Measurements from ENCODE around the gene KLHDC1. TPM values are rescaled to one million over a fixed set of nuclear protein-coding genes. Genes with fewer than 3 reads are reported as not detected.
"Not testable (repeated sequence)": the region's sequence is repeated elsewhere in the genome, so short reads cannot be mapped to it uniquely, and the experiment has no call there.

KLHDC1 gene
- total RNA-seq, 1 donor from 2014 or later: 1.1 TPM

DNA sequence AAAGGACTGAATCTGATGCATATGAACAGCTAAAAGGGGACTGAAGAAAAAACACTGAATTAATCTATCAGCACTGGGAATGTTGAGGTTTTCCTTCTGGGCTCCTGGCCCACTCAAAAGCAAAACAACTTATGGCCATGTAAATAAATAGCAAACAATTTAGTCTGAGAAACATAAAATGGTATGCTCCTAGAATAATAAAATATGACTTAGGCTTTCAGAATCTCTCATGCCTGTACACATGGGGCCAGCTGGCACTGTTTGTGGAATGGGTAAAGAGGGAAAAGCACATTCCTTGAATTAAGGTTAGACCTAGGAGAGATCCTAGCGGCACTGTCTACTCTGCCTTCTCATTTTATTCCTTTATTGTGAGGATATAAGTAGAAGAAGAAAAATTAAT lies 81.2 kb downstream of the KLHDC1 start:
- Histone ChIP-seq H3K36me3 (ENCODE audit: control insufficient read depth, insufficient read depth, low read length) (peaks cover 3% of the 10 kb centered on the region), H3K27me3 (ENCODE audit: control insufficient read depth, insufficient read depth, low read length) (no peaks in the 10 kb centered on the region), H3K4me3 (ENCODE audit: low read depth, low read length) (no peak overlapping the region)
- FAIRE-seq (no peak), DNase-seq (ENCODE audit: low read depth) (no peak)
- TF ChIP-seq, protein P1, sequence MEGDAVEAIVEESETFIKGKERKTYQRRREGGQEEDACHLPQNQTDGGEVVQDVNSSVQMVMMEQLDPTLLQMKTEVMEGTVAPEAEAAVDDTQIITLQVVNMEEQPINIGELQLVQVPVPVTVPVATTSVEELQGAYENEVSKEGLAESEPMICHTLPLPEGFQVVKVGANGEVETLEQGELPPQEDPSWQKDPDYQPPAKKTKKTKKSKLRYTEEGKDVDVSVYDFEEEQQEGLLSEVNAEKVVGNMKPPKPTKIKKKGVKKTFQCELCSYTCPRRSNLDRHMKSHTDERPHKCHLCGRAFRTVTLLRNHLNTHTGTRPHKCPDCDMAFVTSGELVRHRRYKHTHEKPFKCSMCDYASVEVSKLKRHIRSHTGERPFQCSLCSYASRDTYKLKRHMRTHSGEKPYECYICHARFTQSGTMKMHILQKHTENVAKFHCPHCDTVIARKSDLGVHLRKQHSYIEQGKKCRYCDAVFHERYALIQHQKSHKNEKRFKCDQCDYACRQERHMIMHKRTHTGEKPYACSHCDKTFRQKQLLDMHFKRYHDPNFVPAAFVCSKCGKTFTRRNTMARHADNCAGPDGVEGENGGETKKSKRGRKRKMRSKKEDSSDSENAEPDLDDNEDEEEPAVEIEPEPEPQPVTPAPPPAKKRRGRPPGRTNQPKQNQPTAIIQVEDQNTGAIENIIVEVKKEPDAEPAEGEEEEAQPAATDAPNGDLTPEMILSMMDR (IDR thresholded peaks at IDR 0.05; ENCODE audit: insufficient read depth, low read length, severe bottlenecking): no peak

DNA sequence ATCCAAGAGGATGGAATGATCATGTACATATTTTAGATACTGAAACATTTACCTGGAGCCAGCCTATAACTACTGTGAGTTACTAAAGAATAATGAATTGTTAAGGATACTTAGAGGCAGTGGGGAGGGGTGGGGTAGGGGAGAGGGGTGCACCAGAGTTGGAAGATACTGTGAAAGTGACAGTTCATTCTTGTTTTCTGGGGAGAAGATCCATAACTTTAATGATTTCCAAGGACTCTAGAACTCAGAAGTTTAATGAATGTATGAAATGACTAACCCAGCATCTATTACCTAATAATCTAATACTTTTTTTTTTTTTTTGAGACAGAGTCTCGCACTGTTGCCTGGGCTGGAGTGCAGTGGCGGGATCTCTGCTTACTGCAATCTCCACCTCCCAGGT lies 85.5 kb downstream of the KLHDC1 start:
- Histone ChIP-seq H3K27me3 (ENCODE audit: control insufficient read depth, insufficient read depth, low read length) (no peaks in the 10 kb centered on the region), H3K36me3 (ENCODE audit: control insufficient read depth, insufficient read depth, low read length) (peaks cover 13% of the 10 kb centered on the region), H3K4me3 (ENCODE audit: low read depth, low read length) (no peak overlapping the region)
- DNase-seq (ENCODE audit: low read depth) (no peak), FAIRE-seq (no peak)
- TF ChIP-seq, protein P1 (IDR thresholded peaks at IDR 0.05; ENCODE audit: insufficient read depth, low read length, severe bottlenecking): no peak

DNA sequence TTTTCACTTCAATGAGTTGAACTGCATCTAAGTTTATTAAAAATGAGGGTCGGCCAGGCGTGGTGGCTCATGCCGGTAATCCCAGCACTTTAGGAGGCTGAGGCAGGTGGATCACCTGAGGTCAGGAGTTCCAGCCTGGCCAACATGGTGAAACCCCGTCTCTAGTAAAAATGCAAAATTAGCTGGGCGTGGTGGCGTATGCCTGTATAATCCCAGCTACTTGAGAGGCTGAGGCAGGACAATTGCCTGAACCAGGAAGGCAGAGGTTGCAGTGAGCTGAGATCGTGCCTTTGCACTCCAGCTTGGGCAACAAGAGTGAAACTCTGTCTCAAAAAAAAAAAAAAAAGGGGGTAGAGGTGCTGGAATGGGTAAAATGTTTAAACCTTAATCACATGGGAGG lies 88.1 kb downstream of the KLHDC1 start:
- DNase-seq (ENCODE audit: low read depth); H3K4me3 ChIP-seq (ENCODE audit: low read depth, low read length); FAIRE-seq; H3K27me3 ChIP-seq (ENCODE audit: control insufficient read depth, insufficient read depth, low read length): not testable (repeated sequence)
- peaks cover 17% of the 10 kb centered on the region for H3K36me3 ChIP-seq (ENCODE audit: control insufficient read depth, insufficient read depth, low read length)

DNA sequence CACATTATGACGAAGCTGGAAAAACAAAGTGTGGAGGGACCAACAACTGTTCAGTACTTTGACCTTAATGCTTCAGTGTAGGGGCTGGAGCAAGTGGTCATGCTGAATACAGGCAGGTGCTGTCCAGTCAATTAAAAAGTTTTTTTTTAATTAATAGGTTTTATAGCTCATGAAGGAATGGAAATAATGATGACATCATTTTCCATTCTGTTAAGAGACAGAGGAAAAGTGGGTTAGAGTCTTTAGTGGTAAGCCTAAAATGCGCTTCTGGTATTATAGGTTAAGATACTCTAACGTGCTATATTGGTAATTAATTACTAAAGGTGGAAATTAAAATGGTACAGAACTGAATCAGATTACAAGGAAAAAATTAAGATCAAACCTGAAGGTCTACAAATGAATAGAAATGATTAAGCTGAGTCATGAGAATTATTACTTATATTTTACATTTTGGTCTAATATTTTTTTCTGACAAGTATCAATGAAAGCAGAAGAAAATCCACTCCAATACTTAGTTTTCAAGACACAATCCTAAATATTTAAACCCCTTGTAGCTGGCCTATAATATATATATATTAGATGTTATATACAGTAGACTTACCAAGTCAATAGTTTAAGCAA lies 90.6 kb downstream of the KLHDC1 start:
- FAIRE-seq (no peak), DNase-seq (ENCODE audit: low read depth) (no peak)
- H3K4me3 ChIP-seq (ENCODE audit: low read depth, low read length): no peak overlapping the region
- no peaks in the 10 kb centered on the region for H3K27me3 ChIP-seq (ENCODE audit: control insufficient read depth, insufficient read depth, low read length)
- H3K36me3 ChIP-seq (ENCODE audit: control insufficient read depth, insufficient read depth, low read length): peaks cover 23% of the 10 kb centered on the region
- TF ChIP-seq, protein P1 (IDR thresholded peaks at IDR 0.05; ENCODE audit: insufficient read depth, low read length, severe bottlenecking): no peak

DNA sequence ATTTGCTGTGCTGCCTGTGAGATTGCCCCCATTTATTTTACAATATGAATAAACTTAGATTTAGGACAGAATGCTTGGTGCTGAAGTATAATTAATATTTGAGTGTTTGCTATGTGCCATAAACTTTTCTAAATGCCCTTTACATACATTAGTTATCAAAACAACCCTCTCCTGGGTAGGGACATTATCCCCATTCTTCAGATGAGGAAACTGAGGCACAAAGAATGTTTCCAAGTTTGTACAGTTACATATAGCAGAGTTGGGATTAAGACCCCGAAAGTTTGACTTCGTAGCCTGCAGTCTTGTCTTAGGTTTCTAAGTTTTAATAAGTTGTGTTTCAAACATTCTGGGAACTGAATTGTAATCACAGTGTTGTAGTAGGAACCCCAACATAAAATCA lies 93.4 kb downstream of the KLHDC1 start:
- TF ChIP-seq, protein P1 (IDR thresholded peaks at IDR 0.05; ENCODE audit: insufficient read depth, low read length, severe bottlenecking): no peak
- DNase-seq (ENCODE audit: low read depth) (no peak), FAIRE-seq (no peak)
- Histone ChIP-seq H3K36me3 (ENCODE audit: control insufficient read depth, insufficient read depth, low read length) (peaks cover 21% of the 10 kb centered on the region), H3K4me3 (ENCODE audit: low read depth, low read length) (no peak overlapping the region), H3K27me3 (ENCODE audit: control insufficient read depth, insufficient read depth, low read length) (no peaks in the 10 kb centered on the region)

DNA sequence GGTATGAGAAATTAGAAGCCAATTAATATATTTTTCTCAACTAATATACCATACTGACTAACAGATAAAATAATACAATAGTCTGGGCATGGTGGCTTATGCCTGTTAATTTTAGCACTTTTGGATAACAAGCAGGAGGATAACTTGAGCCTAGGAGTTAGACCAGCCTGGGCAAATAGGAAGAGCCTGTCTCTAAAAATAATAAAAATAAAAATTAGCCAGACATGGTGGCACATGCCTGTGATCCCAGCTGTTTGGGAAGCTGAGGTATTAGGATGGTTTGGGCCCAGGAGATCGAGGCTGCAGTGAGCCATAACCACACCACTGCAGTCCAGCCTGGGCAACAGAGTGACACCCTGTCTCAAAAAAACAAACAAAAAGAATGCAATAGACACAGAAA lies 99.7 kb downstream of the KLHDC1 start:
- Histone ChIP-seq H3K4me3 (ENCODE audit: low read depth, low read length) (no peak overlapping the region), H3K27me3 (ENCODE audit: control insufficient read depth, insufficient read depth, low read length) (no peaks in the 10 kb centered on the region), H3K36me3 (ENCODE audit: control insufficient read depth, insufficient read depth, low read length) (peaks cover 3% of the 10 kb centered on the region)
- DNase-seq (ENCODE audit: low read depth) (no peak), FAIRE-seq (no peak)
- TF ChIP-seq, protein P1 (IDR thresholded peaks at IDR 0.05; ENCODE audit: insufficient read depth, low read length, severe bottlenecking): no peak
